Astrocyte (in vitro differentiated cells and primary cell): ENCODE measurements around the gene PLPP4. TPM values are rescaled to one million over a fixed set of nuclear protein-coding genes. Genes with fewer than 3 reads are reported as not detected.
A peak's percentile ranks its signal among the peaks of the same experiment; 100 is the strongest.

ENCODE experiments used
- DNase-seq: peaks from one replicate; pipeline ENCODE4 v3.0.0-alpha.2; 2010; ENCODE audit warnings: low read depth
- FAIRE-seq: peaks from 2 replicates; lab custom pipeline; 2011; peaks lifted over from hg19 to GRCh38; lab: Jason Lieb, UNC
- H2AFZ ChIP-seq: 2 replicates; pipeline ENCODE4 v1.6.0; 2012; ENCODE audit warnings: low read depth, low read length, inconsistent platforms
- H3K27ac ChIP-seq: 2 replicates; pipeline ENCODE4 v1.5.1; 2011; ENCODE audit warnings: low read depth, low read length, inconsistent platforms
- H3K27me3 ChIP-seq: 2 replicates; pipeline ENCODE4 v1.6.0; 2011; ENCODE audit warnings: low read length, inconsistent platforms; ENCODE audit not compliant: insufficient read depth
- H3K36me3 ChIP-seq: 2 replicates; pipeline ENCODE4 v1.5.1; 2011; ENCODE audit warnings: low read length, inconsistent platforms; ENCODE audit not compliant: insufficient read depth
- H3K4me1 ChIP-seq: 2 replicates; pipeline ENCODE4 v1.5.1; 2011; ENCODE audit warnings: low read length, inconsistent platforms; ENCODE audit not compliant: insufficient read depth
- H3K4me2 ChIP-seq: 2 replicates; pipeline ENCODE4 v1.6.0; 2012; ENCODE audit warnings: low read length, inconsistent platforms
- H3K4me3 ChIP-seq: 2 replicates; pipeline ENCODE4 v1.5.1; 2011; ENCODE audit warnings: low read depth, mild to moderate bottlenecking, low read length, inconsistent platforms; ENCODE audit not compliant: insufficient read depth
- H3K79me2 ChIP-seq: 2 replicates; pipeline ENCODE4 v1.6.0; 2012; ENCODE audit warnings: mild to moderate bottlenecking, low read length, inconsistent platforms; ENCODE audit not compliant: insufficient read depth
- H3K9ac ChIP-seq: 2 replicates; pipeline ENCODE4 v1.6.0; 2012; ENCODE audit warnings: mild to moderate bottlenecking, low read length, inconsistent platforms
- H3K9me3 ChIP-seq: 2 replicates; pipeline ENCODE4 v1.5.1; 2012; ENCODE audit warnings: low read depth, mild to moderate bottlenecking, low read length, inconsistent platforms; ENCODE audit not compliant: insufficient read depth
- H4K20me1 ChIP-seq: 2 replicates; pipeline ENCODE4 v1.6.0; 2012; ENCODE audit warnings: low read length, inconsistent platforms; ENCODE audit not compliant: insufficient read depth
- H3K27ac Mint-ChIP-seq: one replicate; pipeline ENCODE4 v1.8.0; 2021; ENCODE audit warnings: mild to moderate bottlenecking, mixed read lengths; ENCODE audit not compliant: unreplicated experiment
- H3K27me3 Mint-ChIP-seq: one replicate; pipeline ENCODE4 v1.8.0; 2021; ENCODE audit warnings: low read depth, mixed read lengths; ENCODE audit not compliant: unreplicated experiment
- H3K36me3 Mint-ChIP-seq: one replicate; pipeline ENCODE4 v1.8.0; 2021; ENCODE audit warnings: low read depth, mixed read lengths; ENCODE audit not compliant: unreplicated experiment
- H3K4me1 Mint-ChIP-seq: one replicate; pipeline ENCODE4 v1.8.0; 2021; ENCODE audit warnings: low read depth, mixed read lengths; ENCODE audit not compliant: unreplicated experiment
- H3K4me3 Mint-ChIP-seq: one replicate; pipeline ENCODE4 v1.8.0; 2021; ENCODE audit warnings: mild to moderate bottlenecking, moderate library complexity, mixed read lengths; ENCODE audit not compliant: unreplicated experiment
- H3K9me3 Mint-ChIP-seq: one replicate; pipeline ENCODE4 v1.8.0; 2021; ENCODE audit warnings: mild to moderate bottlenecking, mixed read lengths; ENCODE audit not compliant: unreplicated experiment
- EZH2 ChIP-seq: IDR thresholded peaks from 2 replicates; pipeline ENCODE4 v1.6.1; 2012; ENCODE audit warnings: mild to moderate bottlenecking, low read length, inconsistent platforms; ENCODE audit not compliant: insufficient read depth
- total RNA-seq: library from RNA; stranded (reverse); gene quantifications from 2 replicates; pipeline ENCODE4 v1.2.1, GENCODE V29; 2021
- TF ChIP-seq, protein P1 (sequence below): IDR thresholded peaks from 2 replicates; pipeline ENCODE4 v1.5.1; 2011; ENCODE audit warnings: low read depth, mild to moderate bottlenecking, inconsistent platforms, low read length, moderate library complexity; ENCODE audit not compliant: insufficient read depth

The PLPP4 gene
- total RNA-seq, 1 donor from 2014 or later = 44.1 TPM

DNA sequence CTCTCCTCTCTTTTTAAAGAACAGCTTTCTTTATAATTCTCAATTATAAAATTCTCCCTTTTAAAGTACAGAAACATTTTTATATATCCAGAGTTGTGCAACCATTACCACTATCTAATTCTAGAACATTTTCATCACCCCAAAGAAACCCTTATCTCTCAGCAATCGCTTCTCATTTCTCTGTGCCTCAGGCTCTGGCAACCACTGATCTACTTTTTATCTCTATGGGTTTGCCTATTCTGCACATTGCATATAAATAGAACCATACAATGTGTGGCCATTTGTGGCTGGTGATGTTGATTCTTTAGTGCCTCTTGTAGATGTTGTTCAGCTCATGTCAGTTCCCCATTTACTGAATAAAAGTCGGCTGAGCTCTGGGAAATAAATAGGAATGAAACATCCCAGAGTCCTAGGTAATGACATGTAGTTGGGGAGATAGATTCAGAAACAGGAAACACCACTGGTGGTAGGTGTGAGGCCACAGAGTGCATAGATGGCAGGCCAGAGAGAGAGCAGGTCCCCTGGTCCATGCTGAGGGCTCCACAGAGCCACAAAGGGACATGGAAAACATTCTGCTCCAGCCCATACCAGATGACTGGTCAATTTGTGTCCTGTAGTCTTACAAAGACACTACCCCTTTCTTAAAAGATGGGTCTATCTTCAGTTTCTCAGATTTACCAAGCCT lies 126.5 kb downstream of the PLPP4 start:
- FAIRE-seq = no peak

DNA sequence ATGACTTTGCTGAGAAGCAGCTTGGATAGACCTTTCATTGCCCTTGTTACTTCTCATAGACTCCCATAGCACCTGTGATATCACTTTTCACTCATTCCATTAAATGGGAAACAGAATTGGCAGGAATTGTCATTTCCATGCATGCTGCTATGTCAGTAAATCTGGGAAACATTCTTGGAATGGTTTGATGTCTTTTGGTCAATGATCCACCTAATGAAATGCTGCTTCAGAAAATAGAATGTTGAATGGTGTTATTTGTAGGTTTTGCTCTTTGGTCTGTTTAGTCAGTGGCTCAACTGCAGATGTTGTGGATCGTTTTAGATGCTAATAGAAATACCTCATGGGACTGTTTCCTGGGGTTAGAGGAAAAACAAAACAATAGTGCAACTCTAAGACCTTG lies 127.8 kb downstream of the PLPP4 start:
- H3K36me3 Mint-ChIP-seq = peaks cover 37% of the 10 kb centered on the region
- no peaks in the 10 kb centered on the region for H3K36me3 ChIP-seq
- H3K27ac Mint-ChIP-seq = no peak overlapping the region
- no peak overlapping the region for H3K9ac ChIP-seq
- H2AFZ ChIP-seq = no peak overlapping the region
- no peak overlapping the region for H3K4me2 ChIP-seq
- H3K4me3 ChIP-seq = no peak overlapping the region
- no peaks in the 10 kb centered on the region for H3K27me3 ChIP-seq
- FAIRE-seq (no peak), DNase-seq (no peak)
- peaks cover 29% of the 10 kb centered on the region for H3K4me1 Mint-ChIP-seq
- H3K4me3 Mint-ChIP-seq = no peak overlapping the region
- peaks cover 3% of the 10 kb centered on the region for H3K27me3 Mint-ChIP-seq
- H3K4me1 ChIP-seq = peaks cover 8% of the 10 kb centered on the region
- H3K79me2 ChIP-seq = no peaks in the 10 kb centered on the region
- TF ChIP-seq, protein P1, sequence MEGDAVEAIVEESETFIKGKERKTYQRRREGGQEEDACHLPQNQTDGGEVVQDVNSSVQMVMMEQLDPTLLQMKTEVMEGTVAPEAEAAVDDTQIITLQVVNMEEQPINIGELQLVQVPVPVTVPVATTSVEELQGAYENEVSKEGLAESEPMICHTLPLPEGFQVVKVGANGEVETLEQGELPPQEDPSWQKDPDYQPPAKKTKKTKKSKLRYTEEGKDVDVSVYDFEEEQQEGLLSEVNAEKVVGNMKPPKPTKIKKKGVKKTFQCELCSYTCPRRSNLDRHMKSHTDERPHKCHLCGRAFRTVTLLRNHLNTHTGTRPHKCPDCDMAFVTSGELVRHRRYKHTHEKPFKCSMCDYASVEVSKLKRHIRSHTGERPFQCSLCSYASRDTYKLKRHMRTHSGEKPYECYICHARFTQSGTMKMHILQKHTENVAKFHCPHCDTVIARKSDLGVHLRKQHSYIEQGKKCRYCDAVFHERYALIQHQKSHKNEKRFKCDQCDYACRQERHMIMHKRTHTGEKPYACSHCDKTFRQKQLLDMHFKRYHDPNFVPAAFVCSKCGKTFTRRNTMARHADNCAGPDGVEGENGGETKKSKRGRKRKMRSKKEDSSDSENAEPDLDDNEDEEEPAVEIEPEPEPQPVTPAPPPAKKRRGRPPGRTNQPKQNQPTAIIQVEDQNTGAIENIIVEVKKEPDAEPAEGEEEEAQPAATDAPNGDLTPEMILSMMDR = no peak
- TF ChIP-seq EZH2 = no peak
- H3K9me3 ChIP-seq = no peaks in the 10 kb centered on the region
- H3K27ac ChIP-seq = no peak overlapping the region
- H4K20me1 ChIP-seq = peaks cover 50% of the 10 kb centered on the region
- peaks cover 4% of the 10 kb centered on the region for H3K9me3 Mint-ChIP-seq

More for the DNA sequence above, 126.5 kb downstream of the PLPP4 start:
- Histone ChIP-seq H2AFZ (no peak overlapping the region), H3K27ac (no peak overlapping the region), H3K79me2 (no peaks in the 10 kb centered on the region), H3K4me3 (no peak overlapping the region), H4K20me1 (peaks cover 53% of the 10 kb centered on the region), H3K9me3 (no peaks in the 10 kb centered on the region), H3K9ac (no peak overlapping the region), H3K4me2 (no peak overlapping the region), H3K4me1 (peaks cover 8% of the 10 kb centered on the region), H3K27me3 (no peaks in the 10 kb centered on the region), H3K36me3 (no peaks in the 10 kb centered on the region)
- H3K27me3 Mint-ChIP-seq = peaks cover 3% of the 10 kb centered on the region
- no peak for DNase-seq
- TF ChIP-seq, protein P1 = no peak
- TF ChIP-seq EZH2 = no peak
- peaks cover 29% of the 10 kb centered on the region for H3K4me1 Mint-ChIP-seq
- peaks cover 42% of the 10 kb centered on the region for H3K36me3 Mint-ChIP-seq
- no peak overlapping the region for H3K27ac Mint-ChIP-seq
- H3K4me3 Mint-ChIP-seq = no peak overlapping the region
- peaks cover 4% of the 10 kb centered on the region for H3K9me3 Mint-ChIP-seq

GRCh38 chr10:120586471-120586872 lies 129.4 kb downstream of the PLPP4 start:
- no peak overlapping the region for H3K4me3 ChIP-seq
- H3K9me3 ChIP-seq = no peaks in the 10 kb centered on the region
- H3K36me3 ChIP-seq = no peaks in the 10 kb centered on the region
- peaks cover 19% of the 10 kb centered on the region for H3K4me1 Mint-ChIP-seq
- H2AFZ ChIP-seq = no peak overlapping the region
- H4K20me1 ChIP-seq = peaks cover 43% of the 10 kb centered on the region
- peaks cover 8% of the 10 kb centered on the region for H3K4me1 ChIP-seq
- no peak for TF ChIP-seq EZH2
- TF ChIP-seq, protein P1 = no peak
- no peak overlapping the region for H3K4me3 Mint-ChIP-seq
- H3K4me2 ChIP-seq = peak overlapping the region; percentile 7
- H3K27ac ChIP-seq = no peak overlapping the region
- no peak overlapping the region for H3K9ac ChIP-seq
- peak; percentile 34 for FAIRE-seq
- no peaks in the 10 kb centered on the region for H3K79me2 ChIP-seq
- H3K27me3 Mint-ChIP-seq = peaks cover 4% of the 10 kb centered on the region
- peak; percentile 87 for DNase-seq
- H3K27ac Mint-ChIP-seq = no peak overlapping the region
- H3K36me3 Mint-ChIP-seq = peaks cover 33% of the 10 kb centered on the region
- H3K9me3 Mint-ChIP-seq = peaks cover 1% of the 10 kb centered on the region
- no peaks in the 10 kb centered on the region for H3K27me3 ChIP-seq
